ENCODE measurements around the gene ZNF367.

- TF ChIP-seq USF2 (IDR thresholded peaks at IDR 0.05; ENCODE audit: low read depth, low read length) (no peak), POLR2A (IDR thresholded peaks at IDR 0.05; ENCODE audit: low read depth, low read length) (no peak), CTCF (conservative IDR thresholded peaks at IDR 0.05; ENCODE audit: low read depth, low read length) (no peak), RAD21 (IDR thresholded peaks at IDR 0.05; ENCODE audit: low read length) (no peak), BHLHE40 (IDR thresholded peaks at IDR 0.05; ENCODE audit: low read depth, low read length) (no peak), ELK1 (IDR thresholded peaks at IDR 0.05; ENCODE audit: borderline replicate concordance, low read depth, low read length) (no peak), RFX5 (IDR thresholded peaks at IDR 0.05; ENCODE audit: low read depth, low read length) (no peak)
Observed at GRCh38 chr9:96398582-96399324, 19.4 kb downstream of the ZNF367 start.

Measured in IMR-90 (cell line).